ENCODE data around the gene RFXAP.

Gene RFXAP

GRCh38 chr13:36788276-36788675 is 30.7 kb upstream of the RFXAP start:
- Histone ChIP-seq H3K9me3 (ENCODE audit: control insufficient read depth in 2 of 2, low read length in 2 of 2) (no peaks in the 10 kb centered on the region), H3K27me3 (ENCODE audit: control insufficient read depth in 1 of 2, insufficient read depth in 2 of 2, low read length in 2 of 2) (no peaks in the 10 kb centered on the region), H3K4me1 (ENCODE audit: control insufficient read depth, insufficient read depth, low read length) (no peaks in the 10 kb centered on the region), H3K36me3 (ENCODE audit: control insufficient read depth in 2 of 2, insufficient read depth in 2 of 2, low read length in 2 of 2) (no peaks in the 10 kb centered on the region), H3K27ac (ENCODE audit: low read length) (no peak overlapping the region), H3K9ac (ENCODE audit: low read length in 2 of 2) (no peak overlapping the region), H3K4me3 (ENCODE audit: low read length in 2 of 2) (no peak overlapping the region)

GRCh38 chr13:36789061-36789460 is 30.0 kb upstream of the RFXAP start:
- no peak overlapping the region for H3K27ac ChIP-seq (ENCODE audit: low read length)
- no peaks in the 10 kb centered on the region for H3K27me3 ChIP-seq (ENCODE audit: control insufficient read depth in 1 of 2, insufficient read depth in 2 of 2, low read length in 2 of 2)
- H3K9me3 ChIP-seq (ENCODE audit: control insufficient read depth in 2 of 2, low read length in 2 of 2), result no peaks in the 10 kb centered on the region
- no peak overlapping the region for H3K9ac ChIP-seq (ENCODE audit: low read length in 2 of 2)
- H3K4me3 ChIP-seq (ENCODE audit: low read length in 2 of 2), result no peak overlapping the region
- no peaks in the 10 kb centered on the region for H3K4me1 ChIP-seq (ENCODE audit: control insufficient read depth, insufficient read depth, low read length)
- H3K36me3 ChIP-seq (ENCODE audit: control insufficient read depth in 2 of 2, insufficient read depth in 2 of 2, low read length in 2 of 2), result no peaks in the 10 kb centered on the region

GRCh38 chr13:36789730-36790129 is 29.3 kb upstream of the RFXAP start:
- H3K27ac ChIP-seq (ENCODE audit: low read length), result no peak overlapping the region
- no peaks in the 10 kb centered on the region for H3K4me1 ChIP-seq (ENCODE audit: control insufficient read depth, insufficient read depth, low read length)
- H3K4me3 ChIP-seq (ENCODE audit: low read length in 2 of 2), result no peak overlapping the region
- H3K27me3 ChIP-seq (ENCODE audit: control insufficient read depth in 1 of 2, insufficient read depth in 2 of 2, low read length in 2 of 2), result no peaks in the 10 kb centered on the region
- no peaks in the 10 kb centered on the region for H3K9me3 ChIP-seq (ENCODE audit: control insufficient read depth in 2 of 2, low read length in 2 of 2)
- H3K36me3 ChIP-seq (ENCODE audit: control insufficient read depth in 2 of 2, insufficient read depth in 2 of 2, low read length in 2 of 2), result no peaks in the 10 kb centered on the region
- no peak overlapping the region for H3K9ac ChIP-seq (ENCODE audit: low read length in 2 of 2)

- no peaks in the 10 kb centered on the region for H3K9me3 ChIP-seq (ENCODE audit: control insufficient read depth in 2 of 2, low read length in 2 of 2)
- no peak overlapping the region for H3K9ac ChIP-seq (ENCODE audit: low read length in 2 of 2)
- no peak overlapping the region for H3K4me3 ChIP-seq (ENCODE audit: low read length in 2 of 2)
- no peaks in the 10 kb centered on the region for H3K36me3 ChIP-seq (ENCODE audit: control insufficient read depth in 2 of 2, insufficient read depth in 2 of 2, low read length in 2 of 2)
- no peaks in the 10 kb centered on the region for H3K27me3 ChIP-seq (ENCODE audit: control insufficient read depth in 1 of 2, insufficient read depth in 2 of 2, low read length in 2 of 2)
- no peak overlapping the region for H3K27ac ChIP-seq (ENCODE audit: low read length)
- H3K4me1 ChIP-seq (ENCODE audit: control insufficient read depth, insufficient read depth, low read length), result no peaks in the 10 kb centered on the region
Measured at GRCh38 chr13:36794706-36795105, 24.3 kb upstream of the RFXAP start.

GRCh38 chr13:36795463-36795862 is 23.6 kb upstream of the RFXAP start:
- no peaks in the 10 kb centered on the region for H3K27me3 ChIP-seq (ENCODE audit: control insufficient read depth in 1 of 2, insufficient read depth in 2 of 2, low read length in 2 of 2)
- no peaks in the 10 kb centered on the region for H3K36me3 ChIP-seq (ENCODE audit: control insufficient read depth in 2 of 2, insufficient read depth in 2 of 2, low read length in 2 of 2)
- no peaks in the 10 kb centered on the region for H3K4me1 ChIP-seq (ENCODE audit: control insufficient read depth, insufficient read depth, low read length)
- H3K9ac ChIP-seq (ENCODE audit: low read length in 2 of 2), result no peak overlapping the region
- no peak overlapping the region for H3K4me3 ChIP-seq (ENCODE audit: low read length in 2 of 2)
- no peak overlapping the region for H3K27ac ChIP-seq (ENCODE audit: low read length)
- no peaks in the 10 kb centered on the region for H3K9me3 ChIP-seq (ENCODE audit: control insufficient read depth in 2 of 2, low read length in 2 of 2)

GRCh38 chr13:36796052-36796451 is 23.0 kb upstream of the RFXAP start:
- Histone ChIP-seq H3K4me3 (ENCODE audit: low read length in 2 of 2) (no peak overlapping the region), H3K27ac (ENCODE audit: low read length) (no peak overlapping the region), H3K4me1 (ENCODE audit: control insufficient read depth, insufficient read depth, low read length) (no peaks in the 10 kb centered on the region), H3K36me3 (ENCODE audit: control insufficient read depth in 2 of 2, insufficient read depth in 2 of 2, low read length in 2 of 2) (no peaks in the 10 kb centered on the region), H3K9me3 (ENCODE audit: control insufficient read depth in 2 of 2, low read length in 2 of 2) (no peaks in the 10 kb centered on the region), H3K27me3 (ENCODE audit: control insufficient read depth in 1 of 2, insufficient read depth in 2 of 2, low read length in 2 of 2) (no peaks in the 10 kb centered on the region), H3K9ac (ENCODE audit: low read length in 2 of 2) (no peak overlapping the region)

- H3K36me3 ChIP-seq (ENCODE audit: control insufficient read depth in 2 of 2, insufficient read depth in 2 of 2, low read length in 2 of 2), result no peaks in the 10 kb centered on the region
- H3K4me3 ChIP-seq (ENCODE audit: low read length in 2 of 2), result no peak overlapping the region
- no peak overlapping the region for H3K9ac ChIP-seq (ENCODE audit: low read length in 2 of 2)
- H3K27ac ChIP-seq (ENCODE audit: low read length), result no peak overlapping the region
- no peaks in the 10 kb centered on the region for H3K27me3 ChIP-seq (ENCODE audit: control insufficient read depth in 1 of 2, insufficient read depth in 2 of 2, low read length in 2 of 2)
- H3K9me3 ChIP-seq (ENCODE audit: control insufficient read depth in 2 of 2, low read length in 2 of 2), result no peaks in the 10 kb centered on the region
- no peaks in the 10 kb centered on the region for H3K4me1 ChIP-seq (ENCODE audit: control insufficient read depth, insufficient read depth, low read length)
Measured at GRCh38 chr13:36801035-36801434, 18.0 kb upstream of the RFXAP start.

- H3K9me3 ChIP-seq (ENCODE audit: control insufficient read depth in 2 of 2, low read length in 2 of 2), result no peaks in the 10 kb centered on the region
- H3K27me3 ChIP-seq (ENCODE audit: control insufficient read depth in 1 of 2, insufficient read depth in 2 of 2, low read length in 2 of 2), result no peaks in the 10 kb centered on the region
- H3K36me3 ChIP-seq (ENCODE audit: control insufficient read depth in 2 of 2, insufficient read depth in 2 of 2, low read length in 2 of 2), result no peaks in the 10 kb centered on the region
- no peaks in the 10 kb centered on the region for H3K4me1 ChIP-seq (ENCODE audit: control insufficient read depth, insufficient read depth, low read length)
- H3K4me3 ChIP-seq (ENCODE audit: low read length in 2 of 2), result no peak overlapping the region
- H3K27ac ChIP-seq (ENCODE audit: low read length), result no peak overlapping the region
- no peak overlapping the region for H3K9ac ChIP-seq (ENCODE audit: low read length in 2 of 2)
Measured at GRCh38 chr13:36804588-36804987, 14.4 kb upstream of the RFXAP start.

GRCh38 chr13:36806102-36806501 is 12.9 kb upstream of the RFXAP start:
- no peak overlapping the region for H3K4me3 ChIP-seq (ENCODE audit: low read length in 2 of 2)
- no peaks in the 10 kb centered on the region for H3K4me1 ChIP-seq (ENCODE audit: control insufficient read depth, insufficient read depth, low read length)
- no peaks in the 10 kb centered on the region for H3K27me3 ChIP-seq (ENCODE audit: control insufficient read depth in 1 of 2, insufficient read depth in 2 of 2, low read length in 2 of 2)
- no peaks in the 10 kb centered on the region for H3K36me3 ChIP-seq (ENCODE audit: control insufficient read depth in 2 of 2, insufficient read depth in 2 of 2, low read length in 2 of 2)
- H3K27ac ChIP-seq (ENCODE audit: low read length), result no peak overlapping the region
- no peaks in the 10 kb centered on the region for H3K9me3 ChIP-seq (ENCODE audit: control insufficient read depth in 2 of 2, low read length in 2 of 2)
- no peak overlapping the region for H3K9ac ChIP-seq (ENCODE audit: low read length in 2 of 2)

GRCh38 chr13:36807616-36808015 is 11.4 kb upstream of the RFXAP start:
- no peak overlapping the region for H3K9ac ChIP-seq (ENCODE audit: low read length in 2 of 2)
- H3K9me3 ChIP-seq (ENCODE audit: control insufficient read depth in 2 of 2, low read length in 2 of 2), result no peaks in the 10 kb centered on the region
- H3K4me3 ChIP-seq (ENCODE audit: low read length in 2 of 2), result no peak overlapping the region
- no peaks in the 10 kb centered on the region for H3K27me3 ChIP-seq (ENCODE audit: control insufficient read depth in 1 of 2, insufficient read depth in 2 of 2, low read length in 2 of 2)
- H3K36me3 ChIP-seq (ENCODE audit: control insufficient read depth in 2 of 2, insufficient read depth in 2 of 2, low read length in 2 of 2), result no peaks in the 10 kb centered on the region
- no peaks in the 10 kb centered on the region for H3K4me1 ChIP-seq (ENCODE audit: control insufficient read depth, insufficient read depth, low read length)
- no peak overlapping the region for H3K27ac ChIP-seq (ENCODE audit: low read length)

- Histone ChIP-seq H3K4me3 (ENCODE audit: low read length in 2 of 2) (no peak overlapping the region), H3K4me1 (ENCODE audit: control insufficient read depth, insufficient read depth, low read length) (no peaks in the 10 kb centered on the region), H3K27ac (ENCODE audit: low read length) (no peak overlapping the region), H3K9ac (ENCODE audit: low read length in 2 of 2) (no peak overlapping the region), H3K36me3 (ENCODE audit: control insufficient read depth in 2 of 2, insufficient read depth in 2 of 2, low read length in 2 of 2) (no peaks in the 10 kb centered on the region), H3K9me3 (ENCODE audit: control insufficient read depth in 2 of 2, low read length in 2 of 2) (no peaks in the 10 kb centered on the region), H3K27me3 (ENCODE audit: control insufficient read depth in 1 of 2, insufficient read depth in 2 of 2, low read length in 2 of 2) (no peaks in the 10 kb centered on the region)
Measured at GRCh38 chr13:36813225-36813624, 5.8 kb upstream of the RFXAP start.

GRCh38 chr13:36814465-36814864 is 4.6 kb upstream of the RFXAP start:
- no peak overlapping the region for H3K27ac ChIP-seq (ENCODE audit: low read length)
- no peaks in the 10 kb centered on the region for H3K27me3 ChIP-seq (ENCODE audit: control insufficient read depth in 1 of 2, insufficient read depth in 2 of 2, low read length in 2 of 2)

More at GRCh38 chr13:36814465-36814864, 4.6 kb upstream of the RFXAP start:
- Histone ChIP-seq H3K9me3 (ENCODE audit: control insufficient read depth in 2 of 2, low read length in 2 of 2) (no peaks in the 10 kb centered on the region), H3K36me3 (ENCODE audit: control insufficient read depth in 2 of 2, insufficient read depth in 2 of 2, low read length in 2 of 2) (no peaks in the 10 kb centered on the region), H3K4me1 (ENCODE audit: control insufficient read depth, insufficient read depth, low read length) (peaks cover 4% of the 10 kb centered on the region), H3K9ac (ENCODE audit: low read length in 2 of 2) (no peak overlapping the region), H3K4me3 (ENCODE audit: low read length in 2 of 2) (no peak overlapping the region)

Data from stomach smooth muscle (tissue), 2 donors.